HepG2 (cell line): ENCODE results near the gene ZNF385B.

Experiments
- CHD4 ChIP-seq: fragments of 200-600 bp; sonication (generic); IDR thresholded peaks from 2 replicates; pipeline ENCODE4 v1.7.0; 2017; ENCODE audit warnings: mild to moderate bottlenecking, low read length, borderline replicate concordance
- EZH2 ChIP-seq: conservative IDR thresholded peaks from 2 replicates; pipeline ENCODE4 v1.6.1; 2012; ENCODE audit warnings: mild to moderate bottlenecking, low read depth, low read length, moderate library complexity
- FOXJ3 ChIP-seq: sonication (generic); formaldehyde crosslinking; IDR thresholded peaks from 2 replicates; pipeline ENCODE4 v1.4.0; 2020; ENCODE audit warnings: missing genetic modification reagents, mild to moderate bottlenecking, borderline replicate concordance
- KAT2B ChIP-seq: fragments of 150-350 bp; IDR thresholded peaks from 2 replicates; pipeline ENCODE4 v1.6.1; 2014; ENCODE audit warnings: low read depth, low read length, borderline replicate concordance
- NONO ChIP-seq, 2 experiments: fragments of 450-650 bp in 1 of 2; sonication (generic) in 1 of 2; formaldehyde crosslinking in 1 of 2; IDR thresholded peaks in 1 of 2; conservative IDR thresholded peaks in 1 of 2; 2 replicates each; pipeline versions ENCODE4 v1.6.1 to v1.8.0; 2017 to 2022; ENCODE audit warnings: mild to moderate bottlenecking in 1 of 2, missing genetic modification reagents in 1 of 2, moderate library complexity in 1 of 2
- NR3C1 ChIP-seq: sonication (generic); formaldehyde crosslinking; IDR thresholded peaks from 2 replicates; pipeline ENCODE4 v1.4.0; 2020; ENCODE audit warnings: missing genetic modification reagents
- RAD51 ChIP-seq: fragments of 450-650 bp; IDR thresholded peaks from 2 replicates; pipeline ENCODE4 v1.6.1; 2016; ENCODE audit warnings: borderline replicate concordance
- TCF7L2 ChIP-seq: IDR thresholded peaks from 2 replicates; pipeline ENCODE4 v1.6.1; 2011; ENCODE audit warnings: mild to moderate bottlenecking, low read depth, low read length, moderate library complexity
- ZNF282 ChIP-seq: fragments of 450-650 bp; IDR thresholded peaks from 2 replicates; pipeline ENCODE4 v1.6.1; 2018; ENCODE audit not compliant: partially characterized antibody
- ZNF530 ChIP-seq: sonication (generic); formaldehyde crosslinking; IDR thresholded peaks from 2 replicates; pipeline ENCODE4 v1.5.0; 2020; ENCODE audit warnings: low read depth, mild to moderate bottlenecking, missing genetic modification reagents
- TF ChIP-seq, protein P1 (sequence below): sonication (generic); formaldehyde crosslinking; IDR thresholded peaks from 2 replicates; pipeline ENCODE4 v1.4.0; 2020; ENCODE audit warnings: missing genetic modification reagents
- TF ChIP-seq, protein P2 (sequence below): sonication (generic); formaldehyde crosslinking; IDR thresholded peaks from 2 replicates; pipeline ENCODE4 v1.5.1; 2020; ENCODE audit warnings: missing genetic modification reagents, mild to moderate bottlenecking, borderline replicate concordance

DNA sequence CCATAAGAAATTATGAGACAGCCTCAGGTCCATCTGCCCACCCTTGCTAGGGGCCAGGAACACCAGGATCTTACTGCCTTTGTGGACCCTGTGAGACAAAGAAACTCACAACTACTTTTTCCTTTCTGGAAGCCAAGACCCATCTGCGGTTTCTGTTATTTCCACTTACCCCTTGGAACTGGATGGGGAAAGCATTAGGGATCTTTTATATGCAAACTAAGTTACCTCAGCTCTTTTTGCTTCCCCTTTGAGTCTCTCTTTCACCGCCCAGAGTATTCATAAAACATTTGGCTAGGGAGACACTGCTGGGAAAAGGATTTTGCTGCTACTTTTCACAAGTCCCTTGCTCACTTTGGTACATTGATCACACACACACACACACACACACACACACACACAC, 95.7 kb downstream of the ZNF385B start:
- TF ChIP-seq, protein P1, sequence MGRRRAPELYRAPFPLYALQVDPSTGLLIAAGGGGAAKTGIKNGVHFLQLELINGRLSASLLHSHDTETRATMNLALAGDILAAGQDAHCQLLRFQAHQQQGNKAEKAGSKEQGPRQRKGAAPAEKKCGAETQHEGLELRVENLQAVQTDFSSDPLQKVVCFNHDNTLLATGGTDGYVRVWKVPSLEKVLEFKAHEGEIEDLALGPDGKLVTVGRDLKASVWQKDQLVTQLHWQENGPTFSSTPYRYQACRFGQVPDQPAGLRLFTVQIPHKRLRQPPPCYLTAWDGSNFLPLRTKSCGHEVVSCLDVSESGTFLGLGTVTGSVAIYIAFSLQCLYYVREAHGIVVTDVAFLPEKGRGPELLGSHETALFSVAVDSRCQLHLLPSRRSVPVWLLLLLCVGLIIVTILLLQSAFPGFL (CRISPR knock-in tag), result no peak
- TF ChIP-seq CHD4 (no peak), TCF7L2 (no peak), ZNF530 (CRISPR knock-in tag) (no peak), FOXJ3 (no peak), ZNF282 (no peak), KAT2B (no peak), NR3C1 (CRISPR knock-in tag) (no peak), EZH2 (no peak), RAD51 (no peak), NONO (IDR thresholded peaks at IDR 0.05) (no peak), NONO (CRISPR knock-in tag; conservative IDR thresholded peaks at IDR 0.05) (no peak)
- TF ChIP-seq, protein P2, sequence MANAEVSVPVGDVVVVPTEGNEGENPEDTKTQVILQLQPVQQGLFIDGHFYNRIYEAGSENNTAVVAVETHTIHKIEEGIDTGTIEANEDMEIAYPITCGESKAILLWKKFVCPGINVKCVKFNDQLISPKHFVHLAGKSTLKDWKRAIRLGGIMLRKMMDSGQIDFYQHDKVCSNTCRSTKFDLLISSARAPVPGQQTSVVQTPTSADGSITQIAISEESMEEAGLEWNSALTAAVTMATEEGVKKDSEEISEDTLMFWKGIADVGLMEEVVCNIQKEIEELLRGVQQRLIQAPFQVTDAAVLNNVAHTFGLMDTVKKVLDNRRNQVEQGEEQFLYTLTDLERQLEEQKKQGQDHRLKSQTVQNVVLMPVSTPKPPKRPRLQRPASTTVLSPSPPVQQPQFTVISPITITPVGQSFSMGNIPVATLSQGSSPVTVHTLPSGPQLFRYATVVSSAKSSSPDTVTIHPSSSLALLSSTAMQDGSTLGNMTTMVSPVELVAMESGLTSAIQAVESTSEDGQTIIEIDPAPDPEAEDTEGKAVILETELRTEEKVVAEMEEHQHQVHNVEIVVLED (CRISPR knock-in tag), result no peak
